Mucosa of rectum (tissue), 2 donors: ENCODE measurements around the gene SLC22A6.

Experiments used
- H3K27ac ChIP-seq, 2 donors: one replicate each; pipeline ENCODE4 v1.7.0; 2013; ENCODE audit warnings: inconsistent platforms in 2 of 2, low read depth in 2 of 2, low read length in 2 of 2
- H3K27me3 ChIP-seq, 2 donors: one replicate each; pipeline ENCODE4 v1.7.0; 2013; ENCODE audit warnings: low read length in 2 of 2; ENCODE audit not compliant: control insufficient read depth in 2 of 2, insufficient read depth in 2 of 2
- H3K36me3 ChIP-seq, 2 donors: one replicate each; pipeline ENCODE4 v1.7.0; 2013; ENCODE audit warnings: low read length in 2 of 2; ENCODE audit not compliant: control insufficient read depth in 2 of 2, insufficient read depth in 2 of 2
- H3K4me1 ChIP-seq, 2 donors: one replicate each; pipeline ENCODE4 v1.7.0; 2013; ENCODE audit warnings: low read length in 2 of 2, mild to moderate bottlenecking in 1 of 2; ENCODE audit not compliant: control insufficient read depth in 2 of 2, insufficient read depth in 2 of 2
- H3K4me3 ChIP-seq, 2 donors: one replicate each; pipeline ENCODE4 v1.7.0; 2013; ENCODE audit warnings: low read length in 2 of 2
- H3K9ac ChIP-seq, 2 donors: one replicate each; pipeline ENCODE4 v1.7.0; 2013; ENCODE audit warnings: low read length in 2 of 2, low read depth in 1 of 2, mild to moderate bottlenecking in 1 of 2
- H3K9me3 ChIP-seq, 2 donors: one replicate each; pipeline ENCODE4 v1.7.0; 2013; ENCODE audit warnings: low read length in 2 of 2; ENCODE audit not compliant: control insufficient read depth in 2 of 2
- donor health status: healthy.
- donor health status: Normal muscosa, but diverticular disease.

SLC22A6 gene

GRCh38 chr11:63014408-63015055 lies 29.8 kb upstream of the SLC22A6 start:
- H3K4me3 ChIP-seq = no peak overlapping the region
- no peaks in the 10 kb centered on the region for H3K9me3 ChIP-seq
- no peaks in the 10 kb centered on the region for H3K4me1 ChIP-seq
- no peaks in the 10 kb centered on the region for H3K27me3 ChIP-seq
- no peaks in the 10 kb centered on the region for H3K36me3 ChIP-seq
- H3K9ac ChIP-seq = no peak overlapping the region
- no peak overlapping the region for H3K27ac ChIP-seq

DNA sequence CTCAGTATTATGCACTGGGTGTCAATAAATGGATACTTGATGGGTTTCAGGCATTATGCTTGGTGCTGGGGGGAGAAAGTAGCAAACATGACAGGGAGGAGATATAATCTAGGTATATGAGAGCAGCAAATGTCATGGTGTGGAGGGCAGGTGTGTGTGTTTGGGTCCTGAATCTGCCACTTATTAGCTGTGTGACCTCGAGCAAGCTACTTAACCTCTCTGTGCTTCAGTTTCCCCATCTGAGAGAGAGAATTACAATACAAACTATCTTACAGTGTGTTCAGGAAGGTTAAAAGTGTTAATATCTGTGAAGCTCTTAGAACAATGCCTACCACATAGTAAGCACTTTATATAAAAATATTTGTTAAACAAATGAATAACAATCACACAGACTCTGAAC lies 28.1 kb upstream of the SLC22A6 start:
- Histone ChIP-seq H3K27me3 (no peaks in the 10 kb centered on the region), H3K36me3 (no peaks in the 10 kb centered on the region), H3K9ac (no peak overlapping the region), H3K4me1 (no peaks in the 10 kb centered on the region), H3K9me3 (no peaks in the 10 kb centered on the region), H3K27ac (no peak overlapping the region), H3K4me3 (no peak overlapping the region)

DNA sequence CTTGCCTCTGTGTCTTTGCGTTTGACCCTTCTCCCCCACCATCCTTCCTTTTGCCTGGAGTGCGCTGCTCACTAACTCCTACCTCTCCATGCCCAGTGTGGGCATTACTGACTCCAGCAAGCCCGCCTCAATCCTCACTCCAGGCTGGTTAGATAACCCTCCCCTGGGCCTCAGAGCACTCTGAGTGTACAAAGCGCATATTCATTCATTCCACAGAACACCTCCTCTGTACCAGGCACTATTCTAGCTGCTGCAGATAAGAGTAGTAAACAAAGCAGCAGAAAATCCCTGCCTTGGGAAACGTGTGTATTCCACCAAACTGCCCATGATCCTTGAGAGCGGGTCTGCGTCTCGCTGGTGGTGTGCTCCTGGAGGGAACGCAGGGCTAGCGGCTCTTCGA lies 27.7 kb upstream of the SLC22A6 start:
- Histone ChIP-seq H3K4me3 (no peak overlapping the region), H3K9me3 (no peaks in the 10 kb centered on the region), H3K9ac (no peak overlapping the region), H3K27me3 (no peaks in the 10 kb centered on the region), H3K27ac (no peak overlapping the region), H3K4me1 (no peaks in the 10 kb centered on the region), H3K36me3 (no peaks in the 10 kb centered on the region)

- no peaks in the 10 kb centered on the region for H3K36me3 ChIP-seq
- H3K9ac ChIP-seq = no peak overlapping the region
- no peak overlapping the region for H3K27ac ChIP-seq
- no peak overlapping the region for H3K4me3 ChIP-seq
- H3K9me3 ChIP-seq = no peaks in the 10 kb centered on the region
- H3K4me1 ChIP-seq = no peaks in the 10 kb centered on the region
- H3K27me3 ChIP-seq = no peaks in the 10 kb centered on the region
Measured at GRCh38 chr11:63010934-63011439, 26.2 kb upstream of the SLC22A6 start.

DNA sequence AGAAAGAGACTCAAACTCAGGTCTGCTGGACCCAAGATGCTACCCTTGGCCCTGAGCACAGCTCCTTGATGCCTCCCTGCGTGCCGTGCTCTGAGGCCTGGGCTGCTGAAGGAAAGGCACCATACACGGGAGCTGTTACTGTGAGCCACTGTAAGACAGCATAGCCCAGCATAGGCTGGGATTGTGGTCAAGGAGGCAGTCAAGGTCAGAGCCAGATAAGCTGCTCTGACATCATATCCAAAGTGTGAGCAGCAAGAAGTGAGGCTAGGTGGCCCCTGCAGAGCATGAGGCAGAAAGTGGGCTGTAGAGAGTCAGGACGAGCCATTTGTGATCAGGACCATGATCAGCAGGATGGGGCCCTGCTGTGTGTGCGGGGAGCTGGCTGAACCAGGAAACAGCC lies 23.2 kb upstream of the SLC22A6 start:
- no peaks in the 10 kb centered on the region for H3K9me3 ChIP-seq
- H3K4me3 ChIP-seq = no peak overlapping the region
- H3K27me3 ChIP-seq = no peaks in the 10 kb centered on the region
- H3K9ac ChIP-seq = no peak overlapping the region
- no peak overlapping the region for H3K27ac ChIP-seq
- no peaks in the 10 kb centered on the region for H3K4me1 ChIP-seq
- H3K36me3 ChIP-seq = no peaks in the 10 kb centered on the region

- Histone ChIP-seq H3K9me3 (no peaks in the 10 kb centered on the region), H3K36me3 (no peaks in the 10 kb centered on the region)
Measured at GRCh38 chr11:63001456-63001855, 16.7 kb upstream of the SLC22A6 start.

GRCh38 chr11:62999649-63000048 lies 14.9 kb upstream of the SLC22A6 start:
- H3K9me3 ChIP-seq = no peaks in the 10 kb centered on the region
- H3K9ac ChIP-seq = no peak overlapping the region
- H3K4me3 ChIP-seq = no peak overlapping the region
- no peaks in the 10 kb centered on the region for H3K36me3 ChIP-seq
- no peaks in the 10 kb centered on the region for H3K4me1 ChIP-seq
- peaks cover 0 to 4% of the 10 kb centered on the region in 2 donors for H3K27me3 ChIP-seq
- no peak overlapping the region for H3K27ac ChIP-seq

More at GRCh38 chr11:63001456-63001855, 16.7 kb upstream of the SLC22A6 start:
- H3K9ac ChIP-seq = no peak overlapping the region
- H3K4me1 ChIP-seq = no peaks in the 10 kb centered on the region
- H3K27ac ChIP-seq = no peak overlapping the region
- no peak overlapping the region for H3K4me3 ChIP-seq
- peaks cover 0 to 4% of the 10 kb centered on the region in 2 donors for H3K27me3 ChIP-seq

- Histone ChIP-seq H3K27me3 (peaks cover 0 to 7% of the 10 kb centered on the region in 2 donors), H3K4me1 (no peaks in the 10 kb centered on the region), H3K36me3 (no peaks in the 10 kb centered on the region), H3K9me3 (no peaks in the 10 kb centered on the region), H3K9ac (no peak overlapping the region), H3K27ac (no peak overlapping the region), H3K4me3 (no peak overlapping the region)
Measured at GRCh38 chr11:62999156-62999555, 14.4 kb upstream of the SLC22A6 start.

DNA sequence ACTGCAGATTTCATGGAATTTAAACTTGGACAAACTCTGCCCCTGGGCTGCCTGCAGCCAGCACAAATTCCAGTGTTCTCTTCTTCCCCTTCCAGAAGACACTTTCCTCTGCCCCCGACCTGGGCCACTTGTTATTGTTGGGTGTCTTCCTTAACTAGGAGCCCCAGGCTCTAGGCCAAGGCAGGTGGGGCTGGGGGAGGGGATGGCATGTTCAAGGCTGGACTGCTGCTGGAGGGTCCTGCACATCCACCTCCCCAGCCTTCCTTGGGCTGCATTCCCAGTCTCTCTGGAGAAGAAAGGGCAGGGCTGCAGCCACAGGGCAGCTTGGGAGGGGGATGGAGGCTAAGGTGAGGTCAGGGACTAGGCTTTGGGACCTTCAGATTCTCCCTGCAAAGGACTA lies 11.5 kb upstream of the SLC22A6 start:
- no peak overlapping the region for H3K9ac ChIP-seq
- no peaks in the 10 kb centered on the region for H3K36me3 ChIP-seq
- H3K4me3 ChIP-seq = no peak overlapping the region
- peaks cover 0 to 7% of the 10 kb centered on the region in 2 donors for H3K27me3 ChIP-seq
- no peaks in the 10 kb centered on the region for H3K9me3 ChIP-seq
- no peak overlapping the region for H3K27ac ChIP-seq
- no peaks in the 10 kb centered on the region for H3K4me1 ChIP-seq

DNA sequence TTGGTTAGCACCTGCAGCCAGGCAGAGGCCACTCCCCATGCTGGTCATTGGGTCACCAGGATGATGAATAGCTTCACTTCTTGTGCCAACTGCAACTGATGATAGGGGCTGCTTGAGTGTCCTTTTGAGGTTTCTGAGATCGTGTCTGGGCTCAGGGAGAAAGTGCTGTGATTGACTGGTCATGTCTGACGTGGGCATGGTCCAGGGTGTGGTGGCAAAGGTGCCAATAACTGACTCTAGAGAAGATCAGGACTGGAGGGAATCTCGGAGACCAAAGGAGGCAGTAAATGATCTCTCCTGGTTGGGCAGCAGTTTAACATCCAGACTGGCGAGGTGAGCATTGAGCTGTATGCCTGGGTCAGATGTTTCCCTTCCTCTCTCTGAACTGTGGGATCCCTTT lies 10.0 kb upstream of the SLC22A6 start:
- H3K4me1 ChIP-seq = no peaks in the 10 kb centered on the region
- H3K9me3 ChIP-seq = no peaks in the 10 kb centered on the region
- peaks cover 0 to 3% of the 10 kb centered on the region in 2 donors for H3K27me3 ChIP-seq
- H3K27ac ChIP-seq = no peak overlapping the region
- no peak overlapping the region for H3K4me3 ChIP-seq
- H3K36me3 ChIP-seq = no peaks in the 10 kb centered on the region
- H3K9ac ChIP-seq = no peak overlapping the region
